ACC112 (cell line): ENCODE results near the gene FBLIM1.
"Not testable (repeated sequence)": the region's sequence is repeated elsewhere in the genome, so short reads cannot be mapped to it uniquely, and the experiment has no call there.

Source experiments
- H2AFZ ChIP-seq: fragments of 200-600 bp; sonication (generic); one replicate; pipeline ENCODE4 v1.6.0; 2017; ENCODE audit warnings: antibody characterized with exemption, low read length; ENCODE audit not compliant: unreplicated experiment
- H3K27ac ChIP-seq: fragments of 200-600 bp; sonication (generic); 2 replicates; pipeline ENCODE4 v1.5.1; 2014; ENCODE audit warnings: low read depth, mild to moderate bottlenecking, antibody characterized with exemption, low read length, moderate library complexity
- H3K27me3 ChIP-seq: fragments of 200-600 bp; sonication (generic); 2 replicates; pipeline ENCODE4 v1.6.1; 2014; ENCODE audit warnings: mild to moderate bottlenecking, antibody characterized with exemption, low read length, moderate library complexity, mixed read lengths; ENCODE audit not compliant: insufficient read depth
- H3K36me3 ChIP-seq: fragments of 200-600 bp; sonication (generic); 2 replicates; pipeline ENCODE4 v1.6.1; 2016; ENCODE audit warnings: mild to moderate bottlenecking, antibody characterized with exemption, low read length, moderate library complexity, mixed read lengths; ENCODE audit not compliant: insufficient read depth
- H3K4me1 ChIP-seq: fragments of 200-600 bp; sonication (generic); one replicate; pipeline ENCODE4 v1.6.1; 2016; ENCODE audit warnings: low read length, mixed read lengths; ENCODE audit not compliant: insufficient read depth, unreplicated experiment, control insufficient read depth
- H3K4me3 ChIP-seq: fragments of 200-600 bp; sonication (generic); 2 replicates; pipeline ENCODE4 v1.5.1; 2014; ENCODE audit warnings: mild to moderate bottlenecking, low read depth, low read length
- H3K79me2 ChIP-seq: fragments of 200-600 bp; sonication (generic); one replicate; pipeline ENCODE4 v1.6.0; 2016; ENCODE audit warnings: low read length; ENCODE audit not compliant: control insufficient read depth, unreplicated experiment, insufficient read depth

Gene FBLIM1

GRCh38 chr1:15820478-15820877 is 61.9 kb downstream of the FBLIM1 start:
- Histone ChIP-seq H3K4me1 (peaks cover under 1% of the 10 kb centered on the region), H2AFZ (no peak overlapping the region), H3K27me3 (no peaks in the 10 kb centered on the region), H3K27ac (no peak overlapping the region), H3K4me3 (no peak overlapping the region), H3K36me3 (no peaks in the 10 kb centered on the region), H3K79me2 (no peaks in the 10 kb centered on the region)

GRCh38 chr1:15825800-15826199 is 67.2 kb downstream of the FBLIM1 start:
- Histone ChIP-seq H3K4me3 (no peak overlapping the region), H3K4me1 (peaks cover 8% of the 10 kb centered on the region), H3K27ac (peak overlapping the region; percentile 58; the same call in 1 of the 2 replicates), H3K36me3 (no peaks in the 10 kb centered on the region), H3K79me2 (no peaks in the 10 kb centered on the region), H3K27me3 (no peaks in the 10 kb centered on the region), H2AFZ (peak overlapping the region; percentile 53)

DNA sequence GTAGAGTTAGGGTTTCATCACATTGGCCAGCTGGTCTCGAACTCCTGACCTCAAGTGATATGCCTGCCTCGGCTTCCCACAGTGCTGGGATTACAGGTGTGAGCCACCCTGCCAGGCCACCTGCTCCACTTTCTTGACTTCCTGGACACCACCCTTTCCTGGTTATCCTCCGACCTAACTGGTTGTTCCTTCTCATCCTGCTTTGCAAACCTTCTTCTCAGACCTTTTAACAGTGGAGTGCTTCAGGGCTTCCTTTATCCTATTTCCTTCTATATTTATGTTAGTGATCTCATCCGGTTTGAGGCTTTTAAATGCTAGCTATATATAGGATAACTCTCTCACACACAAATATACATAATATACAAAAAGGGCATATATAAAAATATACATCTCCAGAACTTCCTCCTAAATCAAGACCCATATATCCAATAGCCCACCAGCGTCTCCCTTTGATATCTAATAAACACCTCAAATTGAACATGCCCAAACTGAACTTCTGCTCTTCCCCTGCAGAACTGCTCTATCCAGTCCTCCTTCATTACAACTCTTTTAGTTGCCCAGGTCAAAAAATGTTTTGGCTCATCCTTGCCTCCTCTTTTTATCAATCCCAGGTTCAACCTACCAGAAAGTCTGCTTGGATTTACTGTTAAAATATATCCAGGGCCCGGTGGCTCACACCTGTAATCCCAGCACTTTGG is 68.4 kb downstream of the FBLIM1 start:
- Histone ChIP-seq H3K4me1 (peaks cover 8% of the 10 kb centered on the region), H3K27me3 (no peaks in the 10 kb centered on the region), H3K79me2 (no peaks in the 10 kb centered on the region), H3K36me3 (no peaks in the 10 kb centered on the region), H2AFZ (no peak overlapping the region), H3K27ac (no peak overlapping the region), H3K4me3 (no peak overlapping the region)

GRCh38 chr1:15827567-15827966 is 69.0 kb downstream of the FBLIM1 start:
- H3K36me3 ChIP-seq, H3K4me3 ChIP-seq, H3K27ac ChIP-seq, H3K79me2 ChIP-seq, H3K27me3 ChIP-seq, H2AFZ ChIP-seq: not testable (repeated sequence)
- peaks cover 12% of the 10 kb centered on the region for H3K4me1 ChIP-seq

- not testable (repeated sequence) for H3K27me3 ChIP-seq, H2AFZ ChIP-seq, H3K4me3 ChIP-seq, H3K27ac ChIP-seq, H3K79me2 ChIP-seq, H3K36me3 ChIP-seq
- H3K4me1 ChIP-seq = peaks cover 15% of the 10 kb centered on the region
Observed at GRCh38 chr1:15828931-15829330, 70.3 kb downstream of the FBLIM1 start.

GRCh38 chr1:15830258-15830657 is 71.7 kb downstream of the FBLIM1 start:
- H3K36me3 ChIP-seq = no peaks in the 10 kb centered on the region
- no peak overlapping the region for H3K27ac ChIP-seq
- H3K4me3 ChIP-seq = no peak overlapping the region
- no peak overlapping the region for H2AFZ ChIP-seq
- peaks cover 10% of the 10 kb centered on the region for H3K79me2 ChIP-seq
- H3K4me1 ChIP-seq = peaks cover 15% of the 10 kb centered on the region
- H3K27me3 ChIP-seq = no peaks in the 10 kb centered on the region

GRCh38 chr1:15833069-15833679 is 74.6 kb downstream of the FBLIM1 start:
- H3K4me3 ChIP-seq = peak overlapping the region; percentile 99
- H3K36me3 ChIP-seq = no peaks in the 10 kb centered on the region
- peak overlapping the region; percentile 98 for H2AFZ ChIP-seq
- peaks cover 10% of the 10 kb centered on the region for H3K79me2 ChIP-seq
- H3K27ac ChIP-seq = peak overlapping the region; percentile 95
- peaks cover 11% of the 10 kb centered on the region for H3K4me1 ChIP-seq
- no peaks in the 10 kb centered on the region for H3K27me3 ChIP-seq

DNA sequence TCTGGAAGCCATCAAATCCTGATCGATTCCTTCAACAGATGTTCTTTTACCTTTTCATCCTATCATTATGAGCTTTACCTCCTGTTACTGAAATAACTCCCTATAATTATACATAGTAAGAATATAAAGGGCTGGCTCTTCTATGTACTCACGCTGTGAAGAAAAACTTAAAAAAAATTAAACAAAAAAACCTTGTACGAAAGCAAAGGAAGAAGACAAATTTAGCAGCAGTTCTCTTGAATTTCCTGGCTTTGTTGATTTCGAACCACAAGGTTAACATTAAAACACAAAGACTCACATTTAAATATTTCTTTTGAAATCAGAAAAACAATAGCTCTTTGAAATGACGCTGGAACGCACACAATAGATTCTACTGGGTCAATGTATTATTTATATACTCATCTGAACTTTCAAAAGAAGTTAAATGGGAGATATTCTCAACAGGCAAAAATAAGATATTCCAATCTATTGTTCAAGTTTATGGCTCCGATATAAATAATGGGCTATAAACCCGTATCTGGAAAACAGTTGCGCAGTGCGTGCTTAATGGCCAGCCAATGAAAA is 75.3 kb downstream of the FBLIM1 start:
- Histone ChIP-seq H3K36me3 (no peaks in the 10 kb centered on the region), H2AFZ (peak overlapping the region; percentile 98), H3K27ac (peak overlapping the region; percentile 95), H3K79me2 (peaks cover 10% of the 10 kb centered on the region), H3K4me3 (peak overlapping the region; percentile 99), H3K4me1 (peaks cover 11% of the 10 kb centered on the region), H3K27me3 (no peaks in the 10 kb centered on the region)

DNA sequence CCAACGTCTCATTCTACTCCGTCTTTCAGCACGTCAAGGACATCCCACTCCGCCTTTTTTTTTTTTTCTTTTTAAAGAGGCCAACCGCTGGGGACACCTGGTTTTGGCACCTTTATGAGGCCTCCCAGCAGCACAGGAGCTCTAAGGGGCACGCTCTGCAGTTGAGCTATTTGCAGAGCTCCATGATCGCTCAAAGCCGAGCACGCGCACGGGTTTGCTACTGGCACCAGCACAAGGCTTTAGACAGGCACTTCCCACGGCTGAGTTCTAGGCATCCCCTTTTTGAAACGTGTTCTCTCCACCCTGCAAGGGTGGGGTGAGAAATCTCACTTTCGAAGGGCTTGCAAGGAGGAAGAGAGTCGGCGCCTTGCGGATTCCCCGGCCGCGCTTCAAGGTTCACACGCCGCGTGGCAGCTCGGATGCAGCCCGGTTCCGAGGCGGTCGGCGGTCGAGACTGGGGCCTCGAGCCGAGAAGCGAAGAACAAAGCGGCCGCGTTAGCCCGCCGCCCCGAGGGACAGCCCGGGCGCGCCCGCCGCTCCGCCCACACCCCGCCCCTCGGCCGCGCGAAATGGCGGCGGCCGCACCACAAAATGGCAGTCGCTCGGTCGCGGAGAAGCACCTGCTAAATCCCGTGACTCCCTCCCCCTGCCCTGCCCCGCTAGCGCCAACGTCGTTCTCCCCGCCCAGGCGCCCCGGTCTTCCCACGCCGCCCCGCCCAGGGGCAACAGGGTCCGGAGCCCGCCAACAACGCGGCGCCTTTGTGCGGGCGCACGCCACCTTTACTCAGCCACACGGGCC is 76.0 kb downstream of the FBLIM1 start:
- Histone ChIP-seq H3K79me2 (peaks cover 10% of the 10 kb centered on the region), H3K36me3 (no peaks in the 10 kb centered on the region), H3K4me1 (peaks cover 11% of the 10 kb centered on the region), H3K4me3 (peak overlapping the region; percentile 99), H3K27me3 (no peaks in the 10 kb centered on the region), H2AFZ (peak overlapping the region; percentile 98), H3K27ac (peak overlapping the region; percentile 95)

DNA sequence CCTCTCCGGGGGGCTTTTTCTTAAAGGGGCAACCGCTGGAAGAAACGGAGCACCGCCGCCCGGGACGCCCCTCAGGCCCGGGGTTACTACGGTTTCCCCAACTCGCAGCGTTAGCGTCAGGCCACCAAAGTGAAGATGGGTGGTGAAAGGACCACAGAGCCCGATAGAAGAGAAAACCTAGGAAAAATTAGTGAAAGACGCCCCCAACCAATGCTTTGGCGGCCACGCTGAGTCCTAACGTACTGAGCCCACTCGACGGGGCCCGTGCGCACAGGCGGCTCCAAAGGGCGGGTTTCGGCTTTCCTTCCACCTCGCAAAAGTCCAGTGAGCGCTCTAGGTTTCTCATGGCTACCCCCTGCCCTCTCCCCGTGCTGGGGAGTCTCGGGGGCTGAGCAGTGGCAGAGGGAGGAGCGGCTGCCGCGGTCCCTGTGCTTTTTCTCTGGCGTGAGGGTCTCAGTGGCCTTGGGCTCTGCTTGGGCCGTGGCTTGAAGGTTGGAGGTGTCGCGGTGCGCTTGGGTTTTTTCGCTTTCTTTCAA is 76.7 kb downstream of the FBLIM1 start:
- peak overlapping the region; percentile 80 for H2AFZ ChIP-seq
- H3K4me1 ChIP-seq = peaks cover 11% of the 10 kb centered on the region
- no peaks in the 10 kb centered on the region for H3K27me3 ChIP-seq
- H3K36me3 ChIP-seq = no peaks in the 10 kb centered on the region
- H3K79me2 ChIP-seq = peaks cover 10% of the 10 kb centered on the region
- peak overlapping the region; percentile 95 for H3K27ac ChIP-seq
- H3K4me3 ChIP-seq = peak overlapping the region; percentile 99
